Lung (tissue), 12 donors: ENCODE measurements around the gene MERTK. TPM values are rescaled to one million over a fixed set of nuclear protein-coding genes. Genes with fewer than 3 reads are reported as not detected.

Experiments
- ATAC-seq: fragments of 200-7000 bp; cut with Tn5 transposase; one replicate; pipeline ENCODE4 v1.9.1; 2020; ENCODE audit warnings: moderate number of reproducible peaks; ENCODE audit not compliant: insufficient read depth, low FRiP score
- DNase-seq, 3 donors: peaks; one replicate each; pipeline ENCODE4 v3.0.0-alpha.2; 2013 to 2017
- H3K27ac ChIP-seq, 2 donors: one replicate each; pipeline ENCODE4 v1.5.1; 2013; ENCODE audit warnings: mild to moderate bottlenecking in 2 of 2, moderate library complexity in 2 of 2, control low read depth in 1 of 2, inconsistent platforms in 1 of 2, low read depth in 1 of 2, low read length in 1 of 2
- H3K27me3 ChIP-seq, 3 donors: one replicate each; pipeline ENCODE4 v1.5.1; 2013; ENCODE audit warnings: low read length in 2 of 3; ENCODE audit not compliant: control insufficient read depth in 3 of 3, insufficient read depth in 3 of 3
- H3K36me3 ChIP-seq, 4 donors: one replicate each; pipeline ENCODE4 v1.5.1; 2013; ENCODE audit warnings: low read length in 4 of 4, mild to moderate bottlenecking in 1 of 4, moderate library complexity in 1 of 4; ENCODE audit not compliant: control insufficient read depth in 4 of 4, insufficient read depth in 4 of 4
- H3K4me1 ChIP-seq, 5 donors: one replicate each; pipeline ENCODE4 v1.5.1; 2013; ENCODE audit warnings: low read length in 5 of 5, mild to moderate bottlenecking in 2 of 5, moderate library complexity in 1 of 5; ENCODE audit not compliant: control insufficient read depth in 5 of 5, insufficient read depth in 5 of 5
- H3K4me3 ChIP-seq: one replicate; pipeline ENCODE4 v1.5.1; 2013; ENCODE audit warnings: mild to moderate bottlenecking, control low read depth, moderate library complexity
- H3K9ac ChIP-seq, 2 donors: one replicate each; pipeline ENCODE4 v1.5.1; 2013; ENCODE audit warnings: low read length in 2 of 2, control low read depth in 1 of 2; ENCODE audit not compliant: insufficient read depth in 1 of 2
- H3K9me3 ChIP-seq, 4 donors: one replicate each; pipeline ENCODE4 v1.5.1; 2013; ENCODE audit warnings: low read length in 3 of 4, mild to moderate bottlenecking in 1 of 4, moderate library complexity in 1 of 4; ENCODE audit not compliant: control insufficient read depth in 4 of 4, insufficient read depth in 3 of 4
- WGBS, 2 donors: extraction: QIAGEN DNeasy Blood & Tissue Kit; methylation state at CpG; one replicate each; pipeline ENCODE4 v1.1.7; 2013; 5-methylcytosine and 5-hydroxymethylcytosine counted together
- polyA plus RNA-seq, 2 donors: library from polyadenylated mRNA; stranded (reverse); fragments of 200-250 nt; gene quantifications; one replicate each; pipeline ENCODE4 v1.2.1, GENCODE V29; 2013
- total RNA-seq, 2 donors: library from RNA; depleted of rRNA in 1 of 2; stranded (reverse); fragments of >200 nt in 1 of 2; gene quantifications; one replicate each; pipeline ENCODE4 v1.2.1, GENCODE V29; 2014 to 2021
- TF ChIP-seq, protein P1 (sequence below): IDR thresholded peaks from 2 replicates; pipeline ENCODE4 v1.5.1; 2012; ENCODE audit warnings: mild to moderate bottlenecking; ENCODE audit errors: control extremely low read depth, extremely low read depth
- donor health status: control.
- donor health status: control.
- donor health status: Bipolar disorder and iron deficiency.
- donor health status: healthy.
- donor health status: DM: yes; HTN: yes; CAD: no.

The MERTK gene
- total and polyA plus RNA-seq, 4 donors: 5.5 to 33.1 (median 22.4) TPM

GRCh38 chr2:111994042-111994441, 95.6 kb downstream of the MERTK start:
- 45 to 68% methylated on average over 8 of the region's 8 CpGs for WGBS, 2 donors
- no peak overlapping the region for H3K4me3 ChIP-seq
- peaks cover 4 to 10% (median 6%) of the 10 kb centered on the region in 4 donors for H3K36me3 ChIP-seq
- H3K27me3 ChIP-seq: no peaks in the 10 kb centered on the region
- no peaks in the 10 kb centered on the region for H3K9me3 ChIP-seq
- no peak for ATAC-seq
- no peaks in the 10 kb centered on the region for H3K4me1 ChIP-seq
- H3K9ac ChIP-seq: no peak overlapping the region
- no peak for DNase-seq
- TF ChIP-seq, protein P1, sequence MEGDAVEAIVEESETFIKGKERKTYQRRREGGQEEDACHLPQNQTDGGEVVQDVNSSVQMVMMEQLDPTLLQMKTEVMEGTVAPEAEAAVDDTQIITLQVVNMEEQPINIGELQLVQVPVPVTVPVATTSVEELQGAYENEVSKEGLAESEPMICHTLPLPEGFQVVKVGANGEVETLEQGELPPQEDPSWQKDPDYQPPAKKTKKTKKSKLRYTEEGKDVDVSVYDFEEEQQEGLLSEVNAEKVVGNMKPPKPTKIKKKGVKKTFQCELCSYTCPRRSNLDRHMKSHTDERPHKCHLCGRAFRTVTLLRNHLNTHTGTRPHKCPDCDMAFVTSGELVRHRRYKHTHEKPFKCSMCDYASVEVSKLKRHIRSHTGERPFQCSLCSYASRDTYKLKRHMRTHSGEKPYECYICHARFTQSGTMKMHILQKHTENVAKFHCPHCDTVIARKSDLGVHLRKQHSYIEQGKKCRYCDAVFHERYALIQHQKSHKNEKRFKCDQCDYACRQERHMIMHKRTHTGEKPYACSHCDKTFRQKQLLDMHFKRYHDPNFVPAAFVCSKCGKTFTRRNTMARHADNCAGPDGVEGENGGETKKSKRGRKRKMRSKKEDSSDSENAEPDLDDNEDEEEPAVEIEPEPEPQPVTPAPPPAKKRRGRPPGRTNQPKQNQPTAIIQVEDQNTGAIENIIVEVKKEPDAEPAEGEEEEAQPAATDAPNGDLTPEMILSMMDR: no peak
- no peak overlapping the region for H3K27ac ChIP-seq

- Histone ChIP-seq H3K9ac (no peak overlapping the region), H3K4me3 (no peak overlapping the region), H3K36me3 (peaks cover 4 to 10% (median 6%) of the 10 kb centered on the region in 4 donors), H3K9me3 (no peaks in the 10 kb centered on the region), H3K4me1 (no peaks in the 10 kb centered on the region), H3K27ac (no peak overlapping the region), H3K27me3 (no peaks in the 10 kb centered on the region)
- DNase-seq (no peak), ATAC-seq (no peak)
- 93 to 95% methylated on average over 5 of the region's 5 CpGs for WGBS, 2 donors
- TF ChIP-seq, protein P1: no peak
Measured at GRCh38 chr2:111995148-111995547, 96.7 kb downstream of the MERTK start.

- TF ChIP-seq, protein P1: no peak
- peaks cover 0 to 9% (median 0%) of the 10 kb centered on the region in 5 donors for H3K4me1 ChIP-seq
- ATAC-seq: no peak
- H3K27me3 ChIP-seq: no peaks in the 10 kb centered on the region
- WGBS, 2 donors: 93 to 99% methylated on average over 4 of the region's 4 CpGs
- H3K9me3 ChIP-seq: no peaks in the 10 kb centered on the region
- peaks cover 3 to 12% (median 5%) of the 10 kb centered on the region in 4 donors for H3K36me3 ChIP-seq
- H3K27ac ChIP-seq: no peak overlapping the region
- H3K9ac ChIP-seq: no peak overlapping the region
- no peak for DNase-seq
- no peak overlapping the region for H3K4me3 ChIP-seq
Measured at GRCh38 chr2:111999809-112000208, 101.4 kb downstream of the MERTK start.
